GM12864 (cell line): ENCODE results near the gene HLF.

Experiments
- DNase-seq: peaks from one replicate; pipeline ENCODE4 v3.0.0-alpha.2; 2011; ENCODE audit warnings: low read depth
- H3K4me3 ChIP-seq: 2 replicates; pipeline ENCODE4 v1.5.1; 2011; ENCODE audit warnings: mild to moderate bottlenecking, low read depth, low read length, control low read depth
- TF ChIP-seq, protein P1 (sequence below): IDR thresholded peaks from 2 replicates; pipeline ENCODE4 v1.5.1; 2011; ENCODE audit warnings: low read depth, mild to moderate bottlenecking, moderate library complexity, low read length, control low read depth, inconsistent platforms; ENCODE audit errors: missing control alignments

The HLF gene

DNA sequence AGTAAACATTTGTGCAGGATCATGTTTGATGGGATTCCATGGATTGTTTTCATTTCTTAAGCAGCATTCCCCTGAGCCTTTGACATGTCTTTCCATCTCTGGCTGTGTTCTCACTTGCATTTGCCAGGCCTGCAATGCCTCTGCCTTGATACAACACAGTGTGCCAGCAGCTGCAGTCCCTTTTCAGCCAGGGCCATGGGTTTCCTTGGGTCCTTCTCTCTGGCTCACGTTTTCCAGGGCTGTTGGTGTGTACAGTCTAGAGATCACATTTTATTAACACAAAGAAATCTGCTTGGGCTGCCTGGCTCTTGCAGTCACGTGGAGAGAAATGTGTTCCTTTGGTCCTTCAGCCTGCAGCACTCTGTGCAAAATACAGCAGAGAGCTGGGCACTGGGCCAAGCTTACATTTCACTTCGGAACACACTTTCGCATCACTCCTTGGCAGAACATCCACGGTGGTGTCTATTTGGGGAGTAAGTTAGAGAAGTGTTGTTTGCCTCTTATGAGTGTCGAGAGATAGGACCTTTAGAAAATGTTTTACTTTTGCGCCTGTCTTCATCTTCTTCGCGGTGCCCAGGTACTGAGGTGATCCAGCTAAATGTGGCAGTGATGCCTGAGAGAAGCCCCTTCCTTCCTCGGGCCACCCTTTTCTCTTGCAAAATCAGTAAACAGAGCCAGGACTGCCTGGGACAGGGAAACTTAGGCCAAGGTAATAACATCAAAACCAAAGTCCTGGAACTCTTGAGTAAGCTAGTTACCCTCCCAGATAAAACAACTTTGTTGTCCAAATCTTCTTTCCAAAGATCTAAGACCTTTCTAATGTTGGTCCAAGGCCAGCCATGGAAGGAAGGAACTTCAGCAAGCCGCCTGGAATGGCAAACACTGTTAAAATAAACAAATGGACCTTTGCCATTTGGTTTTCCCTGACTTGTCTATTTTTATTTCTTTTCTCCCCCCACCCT, 20.9 kb downstream of the HLF start:
- no peak for DNase-seq
- H3K4me3 ChIP-seq, result no peak overlapping the region
- TF ChIP-seq, protein P1, sequence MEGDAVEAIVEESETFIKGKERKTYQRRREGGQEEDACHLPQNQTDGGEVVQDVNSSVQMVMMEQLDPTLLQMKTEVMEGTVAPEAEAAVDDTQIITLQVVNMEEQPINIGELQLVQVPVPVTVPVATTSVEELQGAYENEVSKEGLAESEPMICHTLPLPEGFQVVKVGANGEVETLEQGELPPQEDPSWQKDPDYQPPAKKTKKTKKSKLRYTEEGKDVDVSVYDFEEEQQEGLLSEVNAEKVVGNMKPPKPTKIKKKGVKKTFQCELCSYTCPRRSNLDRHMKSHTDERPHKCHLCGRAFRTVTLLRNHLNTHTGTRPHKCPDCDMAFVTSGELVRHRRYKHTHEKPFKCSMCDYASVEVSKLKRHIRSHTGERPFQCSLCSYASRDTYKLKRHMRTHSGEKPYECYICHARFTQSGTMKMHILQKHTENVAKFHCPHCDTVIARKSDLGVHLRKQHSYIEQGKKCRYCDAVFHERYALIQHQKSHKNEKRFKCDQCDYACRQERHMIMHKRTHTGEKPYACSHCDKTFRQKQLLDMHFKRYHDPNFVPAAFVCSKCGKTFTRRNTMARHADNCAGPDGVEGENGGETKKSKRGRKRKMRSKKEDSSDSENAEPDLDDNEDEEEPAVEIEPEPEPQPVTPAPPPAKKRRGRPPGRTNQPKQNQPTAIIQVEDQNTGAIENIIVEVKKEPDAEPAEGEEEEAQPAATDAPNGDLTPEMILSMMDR, result no peak

DNA sequence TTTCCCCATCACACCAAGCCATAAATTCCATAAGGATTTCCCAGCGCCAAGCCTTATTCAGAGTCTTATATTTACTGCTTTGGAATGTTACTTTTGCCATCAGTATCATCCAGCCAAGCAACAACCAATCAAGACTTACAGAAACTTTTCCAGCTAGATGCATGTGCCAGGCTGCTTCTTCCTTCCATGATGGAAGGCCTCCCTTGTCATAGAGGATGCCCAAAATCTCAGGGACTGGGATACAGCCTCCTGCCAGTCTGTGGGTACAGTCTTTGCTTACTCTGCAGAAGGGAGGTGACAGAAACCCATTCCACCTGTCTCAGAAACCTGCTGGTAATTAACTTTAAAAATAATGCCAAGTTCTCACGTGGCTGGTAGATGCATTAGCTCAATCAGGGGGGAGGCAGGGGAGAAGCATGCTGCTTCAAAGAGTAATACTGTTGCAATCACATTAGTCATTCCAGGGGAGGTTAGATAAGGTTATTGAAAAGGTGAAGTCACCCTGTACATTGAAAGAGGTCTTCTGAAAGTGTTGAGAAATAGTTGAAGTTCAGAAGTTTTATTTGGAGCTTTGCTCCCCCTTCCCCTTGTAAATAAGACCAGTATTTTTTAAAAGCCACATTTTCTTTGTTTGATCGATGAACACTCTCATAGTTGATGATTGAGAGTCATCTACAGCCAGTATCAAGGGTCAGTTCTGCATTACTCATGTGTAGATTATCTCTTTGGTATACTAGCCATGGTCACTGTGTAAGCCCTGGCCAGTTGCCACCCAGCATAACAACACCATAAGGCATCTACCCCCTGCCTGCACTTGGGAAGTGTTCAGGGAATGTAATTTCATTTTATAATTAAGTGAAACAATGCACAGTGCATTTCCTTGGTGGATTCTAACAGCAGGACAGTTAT, 22.2 kb downstream of the HLF start:
- TF ChIP-seq, protein P1, result no peak
- no peak for DNase-seq
- no peak overlapping the region for H3K4me3 ChIP-seq

DNA sequence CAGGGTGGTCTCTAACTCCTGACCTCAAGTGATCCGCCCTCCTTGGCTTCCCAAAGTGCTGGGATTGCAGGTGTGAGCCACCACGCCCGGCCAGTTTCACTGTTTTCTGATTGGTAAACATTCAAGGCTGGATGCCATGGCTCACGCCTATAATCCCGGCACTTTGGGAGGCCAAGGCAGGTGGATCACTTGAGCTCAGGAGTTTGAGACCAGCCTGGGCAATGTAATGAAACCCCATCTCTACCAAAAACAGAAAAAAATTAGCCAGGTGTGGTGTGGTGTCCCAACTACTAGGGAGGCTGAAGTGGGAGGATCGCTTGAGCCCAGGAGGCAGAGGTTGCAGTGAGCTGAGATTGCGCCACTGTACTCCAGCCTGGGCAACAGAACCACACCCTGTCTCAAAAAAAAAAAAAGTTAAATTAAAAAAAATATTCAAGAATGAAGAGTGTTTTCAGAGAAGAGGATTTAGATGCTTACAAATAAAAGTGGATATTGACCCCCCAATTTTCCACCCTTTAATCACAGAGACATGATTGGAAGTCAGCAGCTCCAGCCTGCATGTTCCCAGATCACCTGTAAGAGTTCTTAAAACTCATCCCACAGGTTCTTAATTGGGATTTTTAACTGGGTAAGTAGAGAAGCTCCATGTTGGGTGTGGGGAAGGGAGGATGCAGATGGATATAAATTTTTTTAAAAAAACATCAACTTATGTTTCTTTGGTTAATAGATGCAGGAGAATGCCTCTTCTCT, 23.8 kb downstream of the HLF start:
- DNase-seq, result no peak
- no peak overlapping the region for H3K4me3 ChIP-seq
- TF ChIP-seq, protein P1, result no peak

DNA sequence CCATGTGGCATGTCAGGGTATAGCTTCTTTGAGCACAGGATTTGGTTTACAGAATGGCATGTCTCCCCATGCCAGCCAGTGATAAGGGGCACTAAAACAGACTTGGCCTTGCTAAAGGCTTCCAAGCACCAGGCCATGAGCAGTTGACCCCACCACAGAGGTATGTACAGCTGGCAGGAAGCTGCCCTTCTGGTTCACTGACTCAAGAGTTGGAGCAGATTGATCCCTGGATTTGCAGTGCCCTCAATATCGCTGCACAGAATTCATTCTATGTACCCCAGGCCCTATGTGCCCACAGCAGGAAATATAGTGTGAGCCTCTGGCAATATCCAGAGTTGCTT, 24.3 kb downstream of the HLF start:
- no peak overlapping the region for H3K4me3 ChIP-seq
- TF ChIP-seq, protein P1, result no peak
- DNase-seq, result no peak

DNA sequence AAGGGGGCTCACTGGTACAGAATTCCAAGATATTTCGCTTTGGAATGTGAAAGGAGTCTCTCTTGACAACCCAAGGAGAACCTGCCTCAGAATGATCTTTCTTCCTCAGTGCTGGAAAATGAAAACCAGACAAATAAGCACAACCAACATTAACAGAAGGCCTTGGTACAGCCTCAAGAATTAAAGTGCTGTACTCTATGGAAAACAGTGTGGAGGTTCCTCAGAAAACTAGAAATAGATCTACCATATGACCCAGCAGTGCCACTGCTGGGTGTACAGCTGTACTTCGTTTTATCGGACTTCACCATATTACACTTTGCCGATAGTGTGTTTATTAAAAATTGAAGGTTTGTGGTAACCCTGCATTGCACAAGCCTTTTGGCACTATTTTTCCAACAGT, 25.2 kb downstream of the HLF start:
- DNase-seq, result no peak
- TF ChIP-seq, protein P1, result no peak
- no peak overlapping the region for H3K4me3 ChIP-seq

DNA sequence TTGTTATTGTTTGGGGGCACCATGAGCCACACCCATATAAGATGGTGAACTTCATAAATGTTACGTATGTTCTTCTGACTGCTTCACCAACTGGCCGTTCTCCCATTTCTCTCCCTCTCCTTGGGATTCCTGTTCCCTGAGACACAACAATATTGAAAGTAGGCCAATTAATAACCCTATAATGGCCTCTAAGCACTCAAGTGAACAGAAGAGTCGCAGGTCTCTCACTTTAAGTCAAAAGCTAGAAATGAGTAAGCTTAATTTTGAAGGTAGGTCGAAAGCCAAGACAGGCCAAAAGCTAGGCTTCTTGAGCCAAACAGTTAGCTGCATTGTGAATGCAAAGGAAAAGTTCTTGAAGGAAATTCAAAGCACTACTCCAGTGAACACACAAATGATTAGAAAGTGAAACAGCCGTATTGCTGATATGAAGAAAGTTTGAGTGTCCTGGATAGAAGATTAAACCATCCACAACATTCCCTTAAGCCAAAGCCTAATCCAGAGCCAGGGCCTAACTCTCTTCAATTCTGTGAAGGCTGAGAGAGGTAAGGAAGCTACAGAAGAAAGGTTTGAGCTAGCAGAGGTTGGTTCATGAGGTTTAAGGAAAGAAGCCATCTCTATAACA, 25.8 kb downstream of the HLF start:
- H3K4me3 ChIP-seq, result no peak overlapping the region
- TF ChIP-seq, protein P1, result no peak
- no peak for DNase-seq
